Measurements from ENCODE around the gene PWWP2A. TPM values are rescaled to one million over a fixed set of nuclear protein-coding genes. Genes with fewer than 3 reads are reported as not detected.

PWWP2A gene
- total RNA-seq, 2 donors from 2014 or later, result 41.1 to 72.5 TPM

- intact Hi-C loops (cut with DNase I), result no loop called here
- WGBS, result 93% methylated on average over 3 of the region's 3 CpGs
- H3K9me3 ChIP-seq, result no peaks in the 10 kb centered on the region
- no peaks in the 10 kb centered on the region for H3K4me1 ChIP-seq (replicated peaks)
- TF ChIP-seq POLR2AphosphoS5 (IDR thresholded peaks at IDR 0.05), result no peak
- TF ChIP-seq CTCF (IDR thresholded peaks at IDR 0.05), result no peak
- no peak for TF ChIP-seq POLR2A (IDR thresholded peaks at IDR 0.05)
- no peaks in the 10 kb centered on the region for H3K36me3 ChIP-seq
- H3K4me3 ChIP-seq, result no peak overlapping the region
- H3K27ac ChIP-seq, result no peak overlapping the region
- no peaks in the 10 kb centered on the region for H3K27me3 ChIP-seq (replicated peaks; ENCODE audit: insufficient read depth)
- no peak for DNase-seq (ENCODE audit: low spot score)
Observed at GRCh38 chr5:160047423-160047822, 71.8 kb downstream of the PWWP2A start.

GRCh38 chr5:160044967-160045366 is 74.3 kb downstream of the PWWP2A start:
- TF ChIP-seq CTCF (IDR thresholded peaks at IDR 0.05) (no peak), POLR2AphosphoS5 (IDR thresholded peaks at IDR 0.05) (no peak), POLR2A (IDR thresholded peaks at IDR 0.05) (no peak)
- 84% methylated on average over 3 of the region's 3 CpGs for WGBS

GRCh38 chr5:160044391-160044804 is 74.9 kb downstream of the PWWP2A start:
- 100% methylated on average over 1 of the region's 1 CpG for WGBS
- Histone ChIP-seq H3K36me3 (no peaks in the 10 kb centered on the region), H3K4me3 (no peak overlapping the region), H3K4me1 (replicated peaks) (no peaks in the 10 kb centered on the region), H3K27ac (no peak overlapping the region), H3K27me3 (replicated peaks; ENCODE audit: insufficient read depth) (no peaks in the 10 kb centered on the region), H3K9me3 (no peaks in the 10 kb centered on the region)
- no peak for DNase-seq (ENCODE audit: low spot score)
- TF ChIP-seq POLR2AphosphoS5 (IDR thresholded peaks at IDR 0.05), result no peak
- no peak for TF ChIP-seq CTCF (IDR thresholded peaks at IDR 0.05)
- TF ChIP-seq POLR2A (IDR thresholded peaks at IDR 0.05), result no peak
- intact Hi-C loops (cut with DNase I), result no loop called here

More at GRCh38 chr5:160044967-160045366, 74.3 kb downstream of the PWWP2A start:
- H3K36me3 ChIP-seq, result no peaks in the 10 kb centered on the region
- H3K27me3 ChIP-seq (replicated peaks; ENCODE audit: insufficient read depth), result no peaks in the 10 kb centered on the region
- intact Hi-C loops (cut with DNase I), result no loop called here
- no peak overlapping the region for H3K27ac ChIP-seq
- H3K9me3 ChIP-seq, result no peaks in the 10 kb centered on the region
- no peak for DNase-seq (ENCODE audit: low spot score)
- no peaks in the 10 kb centered on the region for H3K4me1 ChIP-seq (replicated peaks)
- H3K4me3 ChIP-seq, result no peak overlapping the region

- WGBS, result 85% methylated on average over 3 of the region's 3 CpGs
- Histone ChIP-seq H3K4me1 (replicated peaks) (no peaks in the 10 kb centered on the region), H3K27me3 (replicated peaks; ENCODE audit: insufficient read depth) (no peaks in the 10 kb centered on the region), H3K27ac (no peak overlapping the region), H3K4me3 (no peak overlapping the region), H3K9me3 (no peaks in the 10 kb centered on the region), H3K36me3 (no peaks in the 10 kb centered on the region)
- intact Hi-C loops (cut with DNase I), result no loop called here
- DNase-seq (ENCODE audit: low spot score), result no peak
- no peak for TF ChIP-seq POLR2A (IDR thresholded peaks at IDR 0.05)
Observed at GRCh38 chr5:160042671-160043070, 76.6 kb downstream of the PWWP2A start.

Other genes with a start within 250 kb of the PWWP2A start
- under 1 TPM; 0.14 to 0.74 TPM for gene ADRA1B, start 203.0 kb downstream of the PWWP2A start, total RNA-seq
- gene TTC1, start 110.3 kb downstream of the PWWP2A start, total RNA-seq, result 10 to 100 TPM; 30.6 to 34.2 TPM
- gene FABP6, start 110.1 kb upstream of the PWWP2A start, total RNA-seq, result 1 to 10 TPM in 1 of 2 donors, not detected in 1; 2.8 TPM
- gene CCNJL, start 193.1 kb upstream of the PWWP2A start, total RNA-seq, result 10 to 100 TPM in 1 of 2 donors, 1 to 10 TPM in 1; 4.1 to 26.7 TPM